KOPT-K1 (cell line): ENCODE results near the gene GNA12.

Experiments
- H3K27ac ChIP-seq: fragments of 200-600 bp; sonication (generic); 2 replicates; pipeline ENCODE4 v1.5.1; 2016; ENCODE audit warnings: antibody characterized with exemption, mild to moderate bottlenecking, low read depth, low read length; ENCODE audit not compliant: poor library complexity, severe bottlenecking
- H3K36me3 ChIP-seq: fragments of 200-600 bp; sonication (generic); 2 replicates; pipeline ENCODE4 v1.5.1; 2017; ENCODE audit warnings: antibody characterized with exemption, mild to moderate bottlenecking, low read length, moderate library complexity; ENCODE audit not compliant: insufficient read depth
- H3K9me3 ChIP-seq: fragments of 200-600 bp; sonication (generic); 2 replicates; pipeline ENCODE4 v1.5.1; 2017; ENCODE audit warnings: antibody characterized with exemption, low read length, mild to moderate bottlenecking; ENCODE audit not compliant: insufficient read depth, poor library complexity, severe bottlenecking

Gene GNA12

DNA sequence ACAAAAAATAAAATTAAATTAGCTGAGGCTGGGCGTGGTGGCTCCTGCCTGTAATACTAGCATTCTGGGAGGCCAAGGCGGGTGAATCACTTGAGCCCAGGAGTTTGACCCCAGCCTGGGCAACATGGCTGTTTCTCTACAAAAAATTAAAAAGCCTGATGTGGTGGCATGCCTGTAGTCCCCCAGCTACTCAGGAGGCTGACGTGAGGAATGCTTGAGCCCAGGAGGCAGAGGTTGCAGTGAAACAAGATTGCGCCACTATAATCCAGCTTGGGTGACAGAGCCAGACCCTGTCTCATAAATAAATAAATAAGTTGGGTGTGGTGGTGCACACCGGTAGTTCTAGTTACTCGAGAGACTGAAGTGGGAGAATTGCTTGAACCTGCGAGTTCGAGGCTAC, 65.1 kb downstream of the GNA12 start:
- Histone ChIP-seq H3K36me3 (no peaks in the 10 kb centered on the region), H3K27ac (no peak overlapping the region), H3K9me3 (no peaks in the 10 kb centered on the region)

DNA sequence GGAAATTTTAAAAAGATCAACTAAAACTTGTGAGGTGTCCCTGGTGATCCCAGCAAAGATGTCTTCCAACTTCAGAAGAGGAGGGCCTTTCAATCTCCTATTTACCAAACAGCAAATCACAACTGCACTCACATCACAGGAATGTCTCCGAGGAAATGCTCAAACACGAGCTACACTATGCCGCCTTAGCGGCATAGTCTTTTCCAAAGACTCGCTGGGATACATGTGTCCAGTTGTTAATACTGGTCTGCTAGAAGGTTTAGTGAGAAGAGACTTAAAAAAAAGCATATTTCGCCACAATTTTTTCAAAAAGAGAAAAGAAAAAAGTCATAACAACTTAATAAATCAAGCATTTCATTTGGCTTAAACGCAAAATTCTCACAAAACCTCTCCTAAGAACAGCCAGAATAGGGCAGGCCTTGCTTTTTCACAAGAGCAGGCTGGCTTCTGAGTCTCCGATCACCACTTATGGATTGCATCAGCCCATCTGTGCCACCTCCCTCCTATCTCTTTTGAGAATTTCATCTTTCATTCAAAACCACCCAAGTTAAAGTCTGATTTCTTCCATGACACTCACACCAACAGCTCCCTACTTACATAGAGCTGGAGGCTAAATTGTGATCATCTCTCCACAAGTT, 66.1 kb downstream of the GNA12 start:
- no peak overlapping the region for H3K27ac ChIP-seq
- H3K36me3 ChIP-seq, result no peaks in the 10 kb centered on the region
- H3K9me3 ChIP-seq, result no peaks in the 10 kb centered on the region

DNA sequence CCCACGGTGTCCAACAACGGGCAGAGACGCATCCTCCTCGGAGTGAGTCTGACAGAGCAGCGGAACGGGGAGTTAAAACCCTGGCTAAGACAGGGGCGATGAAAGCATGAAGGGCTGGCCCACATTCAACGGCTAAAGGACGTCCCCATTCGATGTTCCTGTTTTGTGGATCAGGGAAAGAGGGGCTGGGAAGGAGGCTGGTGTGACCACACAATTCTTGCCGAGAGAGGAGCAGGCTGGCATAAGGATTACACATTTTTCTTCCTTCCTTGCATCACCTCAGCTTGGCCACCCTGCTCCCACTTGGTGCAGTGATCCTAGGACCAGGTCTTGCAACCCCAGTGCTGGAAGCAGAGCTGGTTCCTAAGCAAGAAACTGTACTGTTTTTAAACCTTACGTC, 67.7 kb downstream of the GNA12 start:
- no peaks in the 10 kb centered on the region for H3K36me3 ChIP-seq
- H3K9me3 ChIP-seq, result no peaks in the 10 kb centered on the region
- H3K27ac ChIP-seq, result no peak overlapping the region

DNA sequence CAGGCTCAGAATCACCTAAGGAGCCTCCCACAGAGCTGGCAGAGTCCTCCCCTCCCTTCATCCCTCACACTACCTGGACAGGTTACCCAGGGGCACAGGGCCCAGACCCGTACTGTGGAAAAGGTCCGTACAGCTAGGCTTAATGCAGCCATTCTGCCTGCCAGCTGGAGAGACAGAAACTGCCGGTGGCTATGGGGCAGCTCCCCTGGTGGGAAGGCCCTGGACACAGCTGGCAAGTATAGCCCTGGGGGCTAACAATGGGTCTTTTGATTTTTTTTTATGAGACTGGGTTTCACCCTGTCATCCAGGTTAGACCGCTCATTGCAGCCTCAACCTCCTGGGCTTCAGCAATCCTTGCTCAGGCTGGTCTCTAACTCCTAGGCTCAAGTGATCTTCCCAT, 68.3 kb downstream of the GNA12 start:
- Histone ChIP-seq H3K36me3 (no peaks in the 10 kb centered on the region), H3K27ac (no peak overlapping the region), H3K9me3 (no peaks in the 10 kb centered on the region)

DNA sequence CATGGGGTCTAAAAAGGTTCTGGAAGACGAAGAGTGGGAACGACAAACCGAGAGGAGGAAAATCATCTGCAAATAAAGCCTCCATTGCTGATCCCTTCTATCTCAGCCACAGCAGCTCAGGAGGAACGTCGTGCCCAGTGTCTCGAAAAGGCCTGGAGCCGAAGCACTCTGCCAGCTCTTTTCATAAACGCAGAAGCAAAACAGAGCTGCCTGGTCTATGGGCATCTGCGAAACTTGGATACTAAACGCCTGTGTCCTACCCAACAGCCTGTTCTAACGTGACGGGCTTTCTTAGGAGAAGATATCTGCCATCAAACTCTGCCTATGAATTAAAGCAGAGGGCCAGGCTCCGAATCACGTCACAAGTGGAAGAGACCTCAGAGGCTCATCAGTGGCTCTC, 68.7 kb downstream of the GNA12 start:
- Histone ChIP-seq H3K27ac (no peak overlapping the region), H3K9me3 (no peaks in the 10 kb centered on the region), H3K36me3 (no peaks in the 10 kb centered on the region)

DNA sequence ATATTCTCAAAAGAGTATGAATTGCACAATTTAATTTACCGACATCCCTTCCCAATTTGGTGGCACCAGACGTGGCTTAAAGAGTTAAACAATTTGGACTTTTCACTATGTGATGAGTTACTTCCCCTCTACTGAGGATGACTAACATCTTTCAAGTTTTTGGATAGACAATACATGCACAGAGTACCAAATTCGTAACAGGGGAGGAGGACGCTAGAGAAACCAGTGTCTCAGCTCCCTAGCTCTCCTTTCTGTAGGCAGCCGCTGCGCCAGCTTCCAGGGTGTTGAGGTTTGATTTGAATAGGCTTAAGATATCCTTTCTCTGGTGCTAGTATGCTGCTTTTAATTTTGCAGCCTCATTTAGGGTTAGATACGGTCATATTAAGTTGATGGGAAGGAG, 69.2 kb downstream of the GNA12 start:
- no peaks in the 10 kb centered on the region for H3K36me3 ChIP-seq
- H3K27ac ChIP-seq, result no peak overlapping the region
- H3K9me3 ChIP-seq, result no peaks in the 10 kb centered on the region

DNA sequence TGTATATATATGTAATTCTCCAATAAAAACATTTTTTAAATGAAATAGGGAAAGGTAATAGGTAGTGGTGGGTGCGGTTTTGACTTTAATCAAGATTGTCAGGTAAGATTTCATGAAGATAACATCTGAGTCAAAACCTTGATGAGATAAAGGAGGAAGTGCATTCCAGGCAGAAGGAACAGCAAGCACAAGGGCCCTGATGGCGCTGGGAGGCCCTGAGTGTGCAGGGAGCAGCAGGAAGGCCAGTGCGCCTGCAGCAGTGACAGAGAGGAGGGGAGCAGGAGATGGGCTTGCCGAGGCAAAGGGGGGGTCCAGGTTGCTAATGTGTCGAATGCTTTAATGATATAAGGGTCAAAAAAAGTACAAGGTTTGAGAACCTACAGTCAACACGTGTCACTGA, 69.8 kb downstream of the GNA12 start:
- no peaks in the 10 kb centered on the region for H3K9me3 ChIP-seq
- H3K27ac ChIP-seq, result no peak overlapping the region
- H3K36me3 ChIP-seq, result no peaks in the 10 kb centered on the region

DNA sequence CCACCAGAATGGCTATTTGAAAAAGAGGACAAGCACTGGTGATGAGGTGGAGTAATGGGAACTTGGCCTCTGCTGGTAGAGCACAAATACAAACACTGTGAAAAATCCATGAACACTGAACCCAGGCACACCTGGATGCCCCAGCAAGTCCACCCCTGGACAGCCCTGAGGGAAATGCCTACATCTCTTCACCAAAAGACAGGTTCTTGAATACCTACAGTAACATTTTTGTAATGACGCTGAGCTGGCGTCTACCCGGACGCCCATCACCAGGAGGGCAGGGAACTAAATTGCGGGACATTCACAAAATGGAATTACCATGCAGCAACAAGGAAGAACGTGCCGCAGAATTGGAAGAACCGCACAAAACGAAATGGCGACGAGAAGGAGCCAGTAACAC, 70.5 kb downstream of the GNA12 start:
- Histone ChIP-seq H3K9me3 (no peaks in the 10 kb centered on the region), H3K27ac (no peak overlapping the region), H3K36me3 (no peaks in the 10 kb centered on the region)

DNA sequence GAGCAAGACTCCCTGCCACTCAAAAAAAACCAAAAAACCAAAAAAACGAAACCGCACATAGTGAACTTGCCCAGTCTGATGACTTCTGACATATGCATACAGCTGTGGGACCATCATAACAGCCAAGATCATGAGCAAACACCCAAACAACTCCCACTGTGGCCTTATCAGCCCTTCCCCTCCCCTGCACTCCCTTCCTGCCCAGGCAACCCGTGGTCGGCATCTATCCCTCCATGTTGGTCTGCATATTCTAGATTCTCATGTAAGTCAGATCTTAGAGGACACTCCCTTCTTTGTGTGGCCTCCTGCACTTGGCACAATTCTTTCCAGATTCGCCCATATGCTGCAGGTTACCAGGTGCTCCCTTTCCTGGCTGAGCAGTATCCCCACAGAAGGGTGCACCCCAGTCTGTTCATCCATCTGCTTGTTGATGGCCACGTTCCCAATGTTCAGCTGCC, 72.8 kb downstream of the GNA12 start:
- no peaks in the 10 kb centered on the region for H3K36me3 ChIP-seq
- H3K27ac ChIP-seq, result no peak overlapping the region
- no peaks in the 10 kb centered on the region for H3K9me3 ChIP-seq

DNA sequence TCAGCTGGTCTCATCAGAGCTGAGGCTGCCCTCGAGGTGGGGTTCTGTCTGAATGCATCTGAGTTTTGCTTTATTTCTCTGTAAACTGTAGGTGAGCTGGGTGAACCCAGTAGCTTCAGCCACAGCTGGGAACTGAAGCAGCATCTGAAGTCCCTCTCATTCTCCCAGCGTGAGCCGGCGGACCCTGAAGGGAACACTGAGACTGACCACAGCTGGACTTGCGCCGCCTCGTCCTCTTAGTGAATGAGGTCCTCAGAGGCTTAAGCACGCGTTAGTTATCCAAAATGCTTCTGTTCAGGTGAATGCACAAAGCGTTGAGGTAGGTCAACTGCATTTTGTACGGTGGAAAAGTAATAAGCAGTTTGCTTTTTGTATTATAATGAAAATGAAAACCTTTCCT, 79.5 kb downstream of the GNA12 start:
- H3K27ac ChIP-seq, result no peak overlapping the region
- no peaks in the 10 kb centered on the region for H3K9me3 ChIP-seq
- no peaks in the 10 kb centered on the region for H3K36me3 ChIP-seq

DNA sequence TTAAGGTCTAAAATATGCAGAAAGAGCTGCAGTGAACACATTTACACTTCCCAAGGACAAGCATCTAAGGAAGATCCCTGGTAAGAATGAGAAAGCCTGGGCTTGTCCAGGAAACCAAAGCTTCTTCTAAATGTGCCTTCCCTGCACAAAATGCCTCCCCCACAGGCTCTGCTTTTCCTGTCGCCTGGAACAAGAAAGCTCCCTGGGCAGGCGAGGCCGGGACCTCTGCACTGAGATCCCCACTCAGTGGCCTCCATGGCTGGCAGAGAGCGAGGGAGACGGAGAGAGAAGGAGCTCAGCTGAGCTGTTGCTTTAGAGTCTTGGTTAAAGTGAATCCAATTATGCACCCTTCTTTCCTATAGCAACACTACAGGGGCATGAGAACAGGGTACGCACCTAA, 80.5 kb downstream of the GNA12 start:
- no peaks in the 10 kb centered on the region for H3K36me3 ChIP-seq
- H3K27ac ChIP-seq, result no peak overlapping the region
- H3K9me3 ChIP-seq, result no peaks in the 10 kb centered on the region

DNA sequence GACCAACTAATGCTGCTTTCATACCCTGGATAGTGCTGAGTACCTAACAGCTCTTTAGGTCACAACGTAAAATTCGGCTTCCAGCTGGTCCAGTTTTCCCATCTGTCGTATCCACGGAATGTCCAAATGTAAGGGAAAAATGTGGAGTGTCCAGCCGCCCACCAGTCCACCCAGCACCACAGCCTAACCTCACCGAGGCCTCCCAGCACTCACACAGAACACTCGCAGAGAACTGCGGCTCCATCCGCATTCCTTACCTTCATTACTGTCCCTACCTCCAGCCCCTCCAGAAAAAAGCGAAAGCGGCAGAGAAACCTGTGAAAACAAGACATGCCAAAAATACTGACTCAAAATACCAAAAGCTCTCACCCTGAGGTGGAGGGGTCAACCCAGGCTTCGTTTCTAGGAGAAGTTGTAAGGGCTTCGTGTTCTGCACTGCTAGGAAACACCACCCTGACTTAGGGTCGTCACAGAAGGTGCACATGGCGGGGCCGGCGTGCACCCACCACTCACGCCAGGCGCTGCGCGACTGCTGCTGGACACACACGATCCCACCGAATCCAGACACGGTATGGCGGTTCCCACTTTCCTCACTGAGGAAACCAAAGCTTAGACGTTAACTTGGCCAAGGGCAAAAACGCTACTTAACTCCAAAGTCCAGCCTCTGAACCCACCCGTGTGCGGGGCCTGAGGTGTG, 82.2 kb downstream of the GNA12 start:
- Histone ChIP-seq H3K36me3 (no peaks in the 10 kb centered on the region), H3K27ac (no peak overlapping the region), H3K9me3 (no peaks in the 10 kb centered on the region)

DNA sequence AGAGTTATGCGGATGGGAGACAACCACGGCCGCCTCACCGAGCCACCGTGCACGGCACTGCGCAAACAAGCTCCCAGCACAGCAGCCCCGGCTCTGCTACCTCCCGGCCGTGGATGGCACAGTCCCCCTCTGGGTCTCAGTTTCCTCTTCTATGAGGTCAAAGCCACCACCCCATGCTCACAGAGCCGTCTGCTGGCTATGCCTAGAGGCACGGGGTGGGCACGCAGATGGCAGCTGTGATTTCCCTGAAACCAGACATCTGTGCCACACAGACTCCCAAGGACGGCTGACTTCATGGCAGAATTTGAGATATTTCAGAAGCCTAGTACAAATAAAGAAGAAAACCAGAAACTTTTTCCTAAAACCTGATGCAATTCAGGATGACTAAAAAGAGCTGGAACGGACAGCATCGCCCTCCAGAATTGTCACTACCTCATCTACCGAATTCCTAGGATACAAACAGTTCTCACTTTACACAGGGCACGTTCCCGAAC, 82.9 kb downstream of the GNA12 start:
- Histone ChIP-seq H3K36me3 (peaks cover 4% of the 10 kb centered on the region; the same call in 1 of the 2 replicates), H3K9me3 (no peaks in the 10 kb centered on the region), H3K27ac (no peak overlapping the region)

DNA sequence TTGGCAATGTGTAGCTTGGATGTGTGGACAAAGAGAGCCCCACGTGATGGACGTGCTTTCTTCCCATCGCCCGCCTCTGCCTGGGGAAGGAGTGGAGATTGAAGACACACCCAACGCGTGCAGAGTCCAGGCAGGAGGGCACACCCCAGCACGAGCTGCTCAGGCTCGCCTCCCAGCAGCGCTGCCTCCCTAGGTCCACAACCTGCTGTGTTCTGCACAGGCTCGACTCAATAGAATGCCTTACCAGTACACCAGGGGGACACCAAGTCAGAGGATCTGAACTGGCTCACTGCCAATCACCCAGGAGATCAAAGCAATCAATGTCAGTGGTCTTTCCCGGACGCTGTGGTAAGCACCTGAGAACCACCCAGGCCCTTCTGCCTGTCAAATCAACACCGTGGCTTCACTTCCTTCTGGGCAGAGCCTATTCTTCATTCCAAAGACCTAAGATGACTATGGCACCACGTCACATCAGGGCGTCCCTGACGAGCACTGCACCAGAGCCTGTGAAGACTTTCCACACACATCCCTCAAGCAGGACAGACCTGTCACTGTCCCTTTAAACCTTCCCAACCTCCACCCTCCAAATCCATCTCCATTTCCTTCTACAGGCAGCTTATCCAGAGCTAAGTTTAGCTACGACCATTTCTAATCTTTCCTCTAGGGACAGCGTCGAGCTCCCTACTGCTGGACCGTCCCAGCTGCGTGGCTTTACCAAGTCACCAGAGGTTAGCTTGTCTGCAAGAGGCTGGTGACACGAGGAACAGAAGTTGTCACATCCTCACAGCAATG, 83.8 kb downstream of the GNA12 start:
- Histone ChIP-seq H3K36me3 (peaks cover 4% of the 10 kb centered on the region; the same call in 1 of the 2 replicates), H3K9me3 (no peaks in the 10 kb centered on the region), H3K27ac (no peak overlapping the region)

DNA sequence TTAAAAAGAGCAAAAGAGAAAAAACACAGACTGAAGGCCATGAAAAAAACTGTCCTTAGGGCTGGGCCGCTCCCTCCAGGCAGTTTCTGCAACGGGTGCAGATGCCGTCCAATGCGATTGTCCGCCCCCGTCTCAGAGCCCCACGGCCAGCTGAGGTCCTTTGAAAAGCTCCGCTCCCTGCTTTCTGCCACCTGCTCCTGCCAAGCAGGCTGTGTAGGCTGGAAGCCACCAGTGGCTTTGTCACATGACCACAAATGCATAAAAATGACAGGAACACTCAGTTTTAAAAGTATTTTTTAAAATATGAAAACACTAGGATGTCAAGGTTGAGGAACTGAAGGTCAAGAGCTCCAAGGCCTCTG, 84.4 kb downstream of the GNA12 start:
- Histone ChIP-seq H3K9me3 (no peaks in the 10 kb centered on the region), H3K36me3 (peaks cover 4% of the 10 kb centered on the region; the same call in 1 of the 2 replicates), H3K27ac (no peak overlapping the region)
